ENCODE results near the gene EFNB2.

DNA sequence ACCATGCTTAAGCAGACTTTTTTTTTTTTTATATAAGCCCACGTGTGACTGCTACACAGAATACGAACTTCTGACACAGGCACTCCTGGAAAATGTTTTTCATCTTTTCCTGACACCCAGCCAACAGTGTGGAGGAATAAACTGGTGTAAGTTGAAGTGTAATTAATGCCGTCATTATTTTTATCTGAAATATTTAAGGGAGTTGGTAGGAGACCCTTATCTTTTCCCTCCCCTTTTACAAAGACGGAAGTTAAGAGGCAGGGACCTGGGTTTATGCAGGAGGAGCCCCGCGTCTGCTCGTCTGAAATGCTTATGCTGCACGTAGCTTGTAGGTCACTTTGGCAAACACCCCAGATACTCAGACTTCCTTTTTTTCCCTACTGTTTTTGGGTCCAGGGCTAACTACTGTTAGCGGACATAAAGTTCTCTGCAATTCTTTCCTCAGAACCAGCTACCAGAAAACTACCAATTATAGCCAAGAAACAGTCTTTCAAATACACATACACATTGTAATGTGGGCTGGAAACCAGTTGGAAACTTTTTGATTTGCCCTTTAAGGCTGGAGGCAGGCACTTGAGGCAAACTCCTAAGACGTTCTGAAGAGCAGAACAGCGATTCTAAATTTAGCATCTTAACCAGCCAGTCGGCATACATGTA, 50.8 kb downstream of the EFNB2 start:
- TF ChIP-seq CTCF (IDR thresholded peaks at IDR 0.05) = no peak
- no peak for TF ChIP-seq PREB (CRISPR knock-in tag; IDR thresholded peaks at IDR 0.05; ENCODE audit: borderline replicate concordance)
- no peak for TF ChIP-seq TEAD1 (CRISPR knock-in tag; IDR thresholded peaks at IDR 0.05)
- TF ChIP-seq, protein P1, sequence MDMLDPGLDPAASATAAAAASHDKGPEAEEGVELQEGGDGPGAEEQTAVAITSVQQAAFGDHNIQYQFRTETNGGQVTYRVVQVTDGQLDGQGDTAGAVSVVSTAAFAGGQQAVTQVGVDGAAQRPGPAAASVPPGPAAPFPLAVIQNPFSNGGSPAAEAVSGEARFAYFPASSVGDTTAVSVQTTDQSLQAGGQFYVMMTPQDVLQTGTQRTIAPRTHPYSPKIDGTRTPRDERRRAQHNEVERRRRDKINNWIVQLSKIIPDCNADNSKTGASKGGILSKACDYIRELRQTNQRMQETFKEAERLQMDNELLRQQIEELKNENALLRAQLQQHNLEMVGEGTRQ (CRISPR knock-in tag; IDR thresholded peaks at IDR 0.05) = no peak
- no peak for TF ChIP-seq KAT7 (CRISPR knock-in tag; IDR thresholded peaks at IDR 0.05; ENCODE audit: borderline replicate concordance)
- TF ChIP-seq, protein P2, sequence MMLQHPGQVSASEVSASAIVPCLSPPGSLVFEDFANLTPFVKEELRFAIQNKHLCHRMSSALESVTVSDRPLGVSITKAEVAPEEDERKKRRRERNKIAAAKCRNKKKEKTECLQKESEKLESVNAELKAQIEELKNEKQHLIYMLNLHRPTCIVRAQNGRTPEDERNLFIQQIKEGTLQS (CRISPR knock-in tag; conservative IDR thresholded peaks at IDR 0.05) = no peak
- TF ChIP-seq ZNF317 (CRISPR knock-in tag; IDR thresholded peaks at IDR 0.05; ENCODE audit: borderline replicate concordance, low read depth) = no peak

Measured in WTC11 (cell line).